DND-41 (cell line): ENCODE results near the gene ZSCAN10.
"Not testable (repeated sequence)": the region's sequence is repeated elsewhere in the genome, so short reads cannot be mapped to it uniquely, and the experiment has no call there.

ENCODE experiments used
- ATAC-seq: fragments of 200-7000 bp; cut with Tn5 transposase; 3 replicates; pipeline ENCODE4 v1.9.1; 2021; ENCODE audit warnings: low read depth; ENCODE audit not compliant: insufficient read depth
- DNase-seq: peaks from one replicate; pipeline ENCODE4 v3.0.0-alpha.2; 2020
- H2AFZ ChIP-seq: 2 replicates; pipeline ENCODE4 v1.6.0; 2012; ENCODE audit warnings: low read depth, low read length
- H3K27ac ChIP-seq: 2 replicates; pipeline ENCODE4 v1.5.1; 2012; ENCODE audit warnings: low read length, inconsistent platforms
- H3K27me3 ChIP-seq: fragments of 200-600 bp; sonication (generic); 2 replicates; pipeline ENCODE4 v1.6.0; 2012; ENCODE audit warnings: low read length, mild to moderate bottlenecking, inconsistent platforms; ENCODE audit not compliant: insufficient read depth, poor library complexity
- H3K36me3 ChIP-seq: 2 replicates; pipeline ENCODE4 v1.5.1; 2012; ENCODE audit warnings: low read length, inconsistent platforms; ENCODE audit not compliant: insufficient read depth
- H3K4me1 ChIP-seq: 2 replicates; pipeline ENCODE4 v1.5.1; 2012; ENCODE audit warnings: mild to moderate bottlenecking, low read length; ENCODE audit not compliant: insufficient read depth
- H3K4me2 ChIP-seq: 2 replicates; pipeline ENCODE4 v1.6.0; 2012; ENCODE audit warnings: mild to moderate bottlenecking, moderate library complexity, low read length, inconsistent platforms; ENCODE audit not compliant: insufficient read depth
- H3K4me3 ChIP-seq, 2 experiments: fragments of 200-600 bp in 1 of 2; shearing (Covaris generic) in 1 of 2; 2 replicates each; pipeline ENCODE4 v1.5.1; 2012 to 2016; ENCODE audit warnings: inconsistent platforms in 2 of 2, low read length in 2 of 2, mild to moderate bottlenecking in 2 of 2, low read depth in 1 of 2, moderate library complexity in 1 of 2
- H3K79me2 ChIP-seq: 2 replicates; pipeline ENCODE4 v1.6.0; 2012; ENCODE audit warnings: low read length, inconsistent platforms; ENCODE audit not compliant: insufficient read depth
- H3K9ac ChIP-seq: 2 replicates; pipeline ENCODE4 v1.6.0; 2012; ENCODE audit warnings: low read depth, mild to moderate bottlenecking, inconsistent platforms, low read length, moderate library complexity
- H3K9me3 ChIP-seq: 2 replicates; pipeline ENCODE4 v1.5.1; 2012; ENCODE audit warnings: low read length, moderate library complexity, mild to moderate bottlenecking, inconsistent platforms; ENCODE audit not compliant: insufficient read depth, severe bottlenecking
- H4K20me1 ChIP-seq: 2 replicates; pipeline ENCODE4 v1.6.0; 2012; ENCODE audit warnings: low read length; ENCODE audit not compliant: insufficient read depth
- CTCF ChIP-seq: IDR thresholded peaks from 2 replicates; pipeline ENCODE4 v1.5.1; 2012; ENCODE audit warnings: borderline replicate concordance, low read length, moderate library complexity, mild to moderate bottlenecking; ENCODE audit not compliant: poor library complexity, severe bottlenecking; ENCODE audit errors: extremely low read depth
- EZH2 ChIP-seq: IDR thresholded peaks from 3 replicates; pipeline ENCODE4 v1.6.1; 2012; ENCODE audit warnings: borderline replicate concordance, low read depth, mild to moderate bottlenecking, moderate library complexity, low read length, inconsistent platforms; ENCODE audit not compliant: severe bottlenecking

Gene ZSCAN10

GRCh38 chr16:3140603-3141427 is 41.7 kb upstream of the ZSCAN10 start:
- H3K27me3 ChIP-seq, result no peaks in the 10 kb centered on the region
- no peaks in the 10 kb centered on the region for H3K9me3 ChIP-seq
- peaks cover 11% of the 10 kb centered on the region for H3K4me1 ChIP-seq
- H4K20me1 ChIP-seq, result 0 out of 2 replicates have a peak, but pooled peaks cover 2% of the 10 kb centered on the region
- ATAC-seq (no peak), DNase-seq (no peak)
- H3K4me2 ChIP-seq, result no peak overlapping the region
- TF ChIP-seq EZH2 (no peak), CTCF (no peak)
- H3K4me3 ChIP-seq, result no peak overlapping the region
- peaks cover 55% of the 10 kb centered on the region for H3K36me3 ChIP-seq
- H3K9ac ChIP-seq, result no peak overlapping the region
- H2AFZ ChIP-seq, result no peak overlapping the region
- H3K79me2 ChIP-seq, result peaks cover 24% of the 10 kb centered on the region
- no peak overlapping the region for H3K27ac ChIP-seq

- DNase-seq, H3K9ac ChIP-seq, H2AFZ ChIP-seq, ATAC-seq, H3K4me2 ChIP-seq, H3K27ac ChIP-seq, H3K9me3 ChIP-seq, H3K27me3 ChIP-seq, H4K20me1 ChIP-seq, H3K4me3 ChIP-seq: not testable (repeated sequence)
- peaks cover 58% of the 10 kb centered on the region for H3K36me3 ChIP-seq
- peaks cover 17% of the 10 kb centered on the region for H3K4me1 ChIP-seq
- peaks cover 33% of the 10 kb centered on the region for H3K79me2 ChIP-seq
Measured at GRCh38 chr16:3139561-3139960, 40.5 kb upstream of the ZSCAN10 start.

- Histone ChIP-seq H3K27ac (no peak overlapping the region), H3K4me1 (peaks cover 19% of the 10 kb centered on the region), H3K36me3 (peaks cover 58% of the 10 kb centered on the region), H3K79me2 (peaks cover 40% of the 10 kb centered on the region), H3K9ac (no peak overlapping the region), H3K4me2 (no peak overlapping the region), H4K20me1 (peaks cover 6% of the 10 kb centered on the region), H2AFZ (no peak overlapping the region), H3K27me3 (no peaks in the 10 kb centered on the region), H3K9me3 (no peaks in the 10 kb centered on the region), H3K4me3 (no peak overlapping the region)
- ATAC-seq (no peak), DNase-seq (no peak)
- no peak for TF ChIP-seq CTCF
- TF ChIP-seq EZH2, result no peak
Measured at GRCh38 chr16:3138823-3139426, 39.8 kb upstream of the ZSCAN10 start.

GRCh38 chr16:3138342-3138741 is 39.2 kb upstream of the ZSCAN10 start:
- no peak for DNase-seq
- no peak for ATAC-seq
- no peaks in the 10 kb centered on the region for H3K9me3 ChIP-seq
- no peak overlapping the region for H3K9ac ChIP-seq
- peaks cover 44% of the 10 kb centered on the region for H3K79me2 ChIP-seq
- TF ChIP-seq CTCF (no peak), EZH2 (no peak)
- peaks cover 7% of the 10 kb centered on the region for H4K20me1 ChIP-seq
- peaks cover 58% of the 10 kb centered on the region for H3K36me3 ChIP-seq
- H3K27me3 ChIP-seq, result no peaks in the 10 kb centered on the region
- H3K27ac ChIP-seq, result no peak overlapping the region
- no peak overlapping the region for H3K4me3 ChIP-seq
- H2AFZ ChIP-seq, result no peak overlapping the region
- H3K4me2 ChIP-seq, result no peak overlapping the region
- peaks cover 24% of the 10 kb centered on the region for H3K4me1 ChIP-seq
